ENCODE data around the gene TDG. TPM values are rescaled to one million over a fixed set of nuclear protein-coding genes. Genes with fewer than 3 reads are reported as not detected.
"Not testable (repeated sequence)": the region's sequence is repeated elsewhere in the genome, so short reads cannot be mapped to it uniquely, and the experiment has no call there.

TDG gene
- total and polyA plus RNA-seq, 4 donors = 5.0 to 18.7 (median 11.8) TPM

- not testable (repeated sequence) for H3K4me3 ChIP-seq (ENCODE audit: low read depth in 1 of 3, low read length in 3 of 3)
- 84% methylated on average over 10 of the region's 27 CpGs for WGBS
These were observed 64.9 kb downstream of the TDG start for GRCh38 chr12:104030596-104030995.

GRCh38 chr12:104036143-104036542 lies 70.5 kb downstream of the TDG start:
- H3K9ac ChIP-seq (ENCODE audit: low read depth in 1 of 2, low read length in 2 of 2); H3K27ac ChIP-seq (ENCODE audit: low read depth in 1 of 2, low read length in 2 of 2); H3K9me3 ChIP-seq (ENCODE audit: control insufficient read depth in 4 of 4, low read length in 3 of 4); H3K36me3 ChIP-seq (ENCODE audit: control insufficient read depth in 4 of 4, insufficient read depth in 3 of 4, low read depth in 1 of 4, low read length in 3 of 4); H3K27me3 ChIP-seq (ENCODE audit: control insufficient read depth in 4 of 4, insufficient read depth in 4 of 4, low read length in 3 of 4); DNase-seq (ENCODE audit: low spot score); H3K4me3 ChIP-seq (ENCODE audit: low read depth in 1 of 3, low read length in 3 of 3); H3K4me1 ChIP-seq (ENCODE audit: control insufficient read depth in 4 of 4, insufficient read depth in 4 of 4, low read length in 3 of 4): not testable (repeated sequence)
- WGBS = 85% methylated on average over 2 of the region's 2 CpGs

More at GRCh38 chr12:104030596-104030995, 64.9 kb downstream of the TDG start:
- DNase-seq (ENCODE audit: low spot score); H3K9ac ChIP-seq (ENCODE audit: low read depth in 1 of 2, low read length in 2 of 2); H3K9me3 ChIP-seq (ENCODE audit: control insufficient read depth in 4 of 4, low read length in 3 of 4); H3K4me1 ChIP-seq (ENCODE audit: control insufficient read depth in 4 of 4, insufficient read depth in 4 of 4, low read length in 3 of 4); H3K27ac ChIP-seq (ENCODE audit: low read depth in 1 of 2, low read length in 2 of 2); H3K27me3 ChIP-seq (ENCODE audit: control insufficient read depth in 4 of 4, insufficient read depth in 4 of 4, low read length in 3 of 4); H3K36me3 ChIP-seq (ENCODE audit: control insufficient read depth in 4 of 4, insufficient read depth in 3 of 4, low read depth in 1 of 4, low read length in 3 of 4): not testable (repeated sequence)

Other genes starting within 250 kb of the TDG start
- 1 to 10 TPM; 6.0 to 9.0 TPM for gene NT5DC3, start 124.6 kb upstream of the TDG start, total RNA-seq
- 1 to 10 TPM; 1.3 to 2.8 TPM for gene NT5DC3, start 124.6 kb upstream of the TDG start, polyA plus RNA-seq
- gene HSP90B1, start 35.5 kb upstream of the TDG start, total RNA-seq = 100 to 1,000 TPM; 296 to 854 TPM
- gene HSP90B1, start 35.5 kb upstream of the TDG start, polyA plus RNA-seq = 100 to 1,000 TPM; 508 to 650 TPM
- gene GLT8D2, start 84.3 kb downstream of the TDG start, total RNA-seq = 1 to 10 TPM in 1 of 2 donors, under 1 TPM in 1; 0.79 to 1.2 TPM
- gene GLT8D2, start 84.3 kb downstream of the TDG start, polyA plus RNA-seq = 1 to 10 TPM; 1.2 to 1.4 TPM
- gene HCFC2, start 98.7 kb downstream of the TDG start, total RNA-seq = 10 to 100 TPM in 1 of 2 donors, 1 to 10 TPM in 1; 8.7 to 17.4 TPM
- gene HCFC2, start 98.7 kb downstream of the TDG start, polyA plus RNA-seq = 10 to 100 TPM in 1 of 2 donors, 1 to 10 TPM in 1; 5.8 to 11.1 TPM
- 10 to 100 TPM; 12.5 to 14.6 TPM for gene NFYB, start 172.3 kb downstream of the TDG start, total RNA-seq
- 10 to 100 TPM in 1 of 2 donors, 1 to 10 TPM in 1; 7.6 to 10.4 TPM for gene NFYB, start 172.3 kb downstream of the TDG start, polyA plus RNA-seq
- gene TXNRD1, start 249.9 kb downstream of the TDG start, total RNA-seq = 10 to 100 TPM; 43.1 to 70.8 TPM
- gene TXNRD1, start 249.9 kb downstream of the TDG start, polyA plus RNA-seq = 10 to 100 TPM; 23.6 to 68.4 TPM

All from liver (tissue), 9 donors.